Inferior parietal cortex (tissue), 1 donor: ENCODE data around the gene TRPC5OS.

Source experiments
- DNase-seq: peaks from one replicate; pipeline ENCODE4 v3.0.0-alpha.2; 2016; ENCODE audit errors: extremely low spot score

The TRPC5OS gene

DNA sequence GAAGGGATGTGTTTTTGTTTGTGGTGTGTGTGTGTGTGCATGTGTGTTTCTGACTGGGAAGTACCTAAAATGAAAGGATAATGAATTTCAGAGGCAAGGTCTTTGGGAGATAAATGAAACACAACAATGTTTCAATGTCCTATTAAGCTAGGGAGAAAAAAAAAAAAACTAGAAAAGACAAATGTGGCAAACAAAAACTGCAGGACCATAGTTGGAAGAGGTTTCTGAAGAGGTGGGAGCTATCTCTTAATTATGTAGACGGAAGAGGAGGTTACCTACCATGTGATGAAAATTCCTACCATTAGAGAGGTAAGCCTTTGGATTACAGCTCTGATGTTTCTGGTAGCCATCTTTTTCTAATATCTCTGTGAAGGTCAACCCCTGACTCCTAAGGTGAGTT, at the start of gene TRPC5OS:
TSS of gene TRPC5OS (plus strand) at position 301 of the 400 bp plus-strand sequence. CDS start 25,669 bp downstream, outside the sequence.
- no peak for DNase-seq

DNA sequence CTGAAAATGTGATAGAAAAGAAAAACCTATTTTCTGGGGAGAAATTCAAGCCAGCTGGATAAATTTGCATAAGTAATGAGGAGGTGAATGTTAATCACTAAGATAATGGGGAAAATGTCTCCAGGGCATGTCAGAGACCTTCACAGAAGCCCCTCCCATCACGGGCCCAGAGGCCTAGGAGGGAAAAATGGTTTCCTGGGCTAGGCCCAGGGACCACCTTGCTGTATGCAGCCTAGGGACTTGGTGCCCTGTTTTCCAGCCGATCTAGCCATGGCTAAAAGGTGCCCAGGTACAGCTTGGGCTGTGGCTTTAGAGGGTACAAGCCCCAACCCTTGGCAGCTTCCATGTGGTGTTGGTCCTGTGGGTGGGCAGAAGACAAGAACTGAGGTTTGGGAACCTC, 46.6 kb upstream of the TRPC5OS start:
- DNase-seq: no peak

DNA sequence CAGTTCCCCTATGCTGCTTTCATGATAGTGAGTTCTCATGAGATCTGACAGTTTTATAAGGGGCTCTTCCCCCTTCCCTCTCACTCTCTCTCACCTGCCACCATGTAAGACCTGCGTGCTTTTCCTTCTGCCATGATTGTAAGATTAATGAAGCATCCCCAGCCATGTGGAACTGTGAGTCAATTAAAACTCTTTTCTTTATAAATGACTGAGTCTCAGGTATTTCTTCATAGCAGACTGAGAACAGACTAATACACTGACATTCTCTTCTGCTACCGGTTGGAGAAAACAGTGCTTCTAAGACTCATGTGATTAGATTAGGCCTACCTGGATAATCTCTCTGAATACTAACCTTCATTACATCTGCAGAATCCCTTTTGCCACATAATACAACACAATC, 45.4 kb upstream of the TRPC5OS start:
- no peak for DNase-seq

DNA sequence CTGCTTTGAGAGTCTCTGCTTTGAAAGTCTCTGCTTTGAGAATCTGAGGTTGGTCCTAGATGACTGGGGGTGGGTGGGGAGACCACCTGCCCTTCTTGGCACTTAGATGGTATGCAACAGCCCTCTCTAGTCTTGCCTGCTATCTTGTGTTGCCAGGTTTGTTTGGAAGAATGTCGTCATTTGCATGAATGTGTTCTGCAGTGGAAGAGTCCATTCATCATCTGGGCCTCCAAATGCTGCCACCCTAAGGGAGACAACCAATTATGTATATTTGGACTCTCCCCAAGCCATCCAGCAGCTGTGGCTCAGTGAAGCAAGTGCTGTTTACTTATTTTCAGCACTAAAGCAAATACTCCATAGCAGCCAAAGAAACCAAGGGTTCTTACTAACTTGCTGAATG, 44.6 kb upstream of the TRPC5OS start:
- no peak for DNase-seq

DNA sequence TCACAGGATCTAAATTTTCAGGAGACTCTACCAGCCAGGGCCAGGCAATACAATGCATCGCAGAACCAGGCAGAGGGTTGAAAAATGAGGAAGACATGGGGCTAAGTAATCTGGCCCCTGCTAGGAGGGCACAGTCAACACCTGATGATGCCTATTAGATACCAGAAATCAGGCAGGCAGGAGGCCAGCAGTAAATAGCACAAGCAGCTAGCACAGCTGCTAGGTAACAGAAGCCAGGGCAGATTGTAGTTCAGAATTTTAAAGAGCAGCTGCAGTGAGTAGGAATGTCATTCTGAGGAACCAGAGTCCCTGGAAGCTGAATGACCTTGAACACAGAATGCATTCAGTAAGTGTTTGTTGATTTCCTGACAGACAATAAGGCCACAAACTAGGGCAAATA, 38.8 kb upstream of the TRPC5OS start:
- no peak for DNase-seq

DNA sequence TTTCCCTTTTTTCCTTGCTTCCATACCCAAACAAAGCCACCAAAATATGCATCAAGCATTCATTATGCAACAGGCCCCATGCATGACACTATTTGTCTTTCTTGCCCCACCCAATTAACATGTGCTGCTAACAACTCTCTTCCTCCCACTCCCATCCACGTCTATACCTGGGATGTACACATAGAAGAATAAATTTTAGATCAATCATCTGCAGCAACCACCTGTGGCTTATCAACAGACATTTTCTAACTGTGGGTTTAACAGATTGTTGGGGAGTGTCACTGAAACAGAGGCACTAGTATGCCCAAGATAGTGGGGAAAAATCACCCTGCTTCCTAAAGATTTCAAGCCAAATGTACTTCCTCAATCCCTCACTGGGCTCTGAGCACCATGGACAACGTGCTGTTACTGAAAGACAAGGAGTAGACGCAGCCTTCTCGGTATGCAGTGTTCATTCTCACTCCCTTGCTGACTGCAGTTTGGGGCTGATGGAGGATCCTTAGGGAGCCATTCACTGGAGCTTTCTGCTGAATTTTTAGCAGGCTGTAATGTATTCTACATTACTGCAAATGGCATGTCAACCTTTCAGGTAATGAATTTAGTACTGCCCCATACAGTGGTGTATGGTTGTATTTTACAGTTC, 28.4 kb upstream of the TRPC5OS start:
- DNase-seq: no peak

DNA sequence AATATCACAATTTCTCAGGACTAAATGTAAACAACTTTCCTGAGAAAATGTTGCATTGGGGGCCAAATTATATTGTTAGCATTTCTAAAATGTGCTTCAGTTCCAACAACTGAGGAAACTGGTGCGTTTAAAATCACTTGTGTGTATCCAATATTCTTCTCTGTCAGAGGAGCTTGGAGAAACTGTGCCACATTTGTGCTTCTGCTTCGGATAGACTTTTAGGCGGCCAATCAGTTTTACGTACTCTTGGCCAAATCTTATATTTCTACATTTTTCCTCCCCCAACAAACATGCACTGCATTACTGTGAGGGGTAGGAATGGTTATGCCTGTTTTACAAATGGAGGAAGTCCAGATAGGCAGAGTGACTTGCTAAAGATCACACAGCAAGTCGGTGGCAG, 27.4 kb upstream of the TRPC5OS start:
- DNase-seq: no peak

DNA sequence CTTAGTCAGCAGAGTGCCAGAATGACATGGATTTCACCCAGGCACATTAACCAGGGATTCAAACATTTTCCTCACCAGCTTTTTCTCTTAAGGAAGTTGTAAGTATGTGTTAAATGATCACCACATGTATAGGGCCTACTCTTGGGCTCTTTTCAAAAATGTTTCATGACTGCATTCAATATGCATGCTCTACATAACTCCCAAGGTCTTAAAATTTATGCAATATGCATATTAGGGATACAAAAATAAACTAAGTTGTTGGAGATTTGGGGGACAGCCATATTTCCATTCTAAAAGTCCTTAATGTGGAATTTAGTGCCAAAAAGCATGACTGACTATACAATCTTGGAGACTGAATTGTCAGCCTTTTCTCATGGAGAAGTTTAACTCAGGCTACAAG, 25.0 kb upstream of the TRPC5OS start:
- DNase-seq: no peak

DNA sequence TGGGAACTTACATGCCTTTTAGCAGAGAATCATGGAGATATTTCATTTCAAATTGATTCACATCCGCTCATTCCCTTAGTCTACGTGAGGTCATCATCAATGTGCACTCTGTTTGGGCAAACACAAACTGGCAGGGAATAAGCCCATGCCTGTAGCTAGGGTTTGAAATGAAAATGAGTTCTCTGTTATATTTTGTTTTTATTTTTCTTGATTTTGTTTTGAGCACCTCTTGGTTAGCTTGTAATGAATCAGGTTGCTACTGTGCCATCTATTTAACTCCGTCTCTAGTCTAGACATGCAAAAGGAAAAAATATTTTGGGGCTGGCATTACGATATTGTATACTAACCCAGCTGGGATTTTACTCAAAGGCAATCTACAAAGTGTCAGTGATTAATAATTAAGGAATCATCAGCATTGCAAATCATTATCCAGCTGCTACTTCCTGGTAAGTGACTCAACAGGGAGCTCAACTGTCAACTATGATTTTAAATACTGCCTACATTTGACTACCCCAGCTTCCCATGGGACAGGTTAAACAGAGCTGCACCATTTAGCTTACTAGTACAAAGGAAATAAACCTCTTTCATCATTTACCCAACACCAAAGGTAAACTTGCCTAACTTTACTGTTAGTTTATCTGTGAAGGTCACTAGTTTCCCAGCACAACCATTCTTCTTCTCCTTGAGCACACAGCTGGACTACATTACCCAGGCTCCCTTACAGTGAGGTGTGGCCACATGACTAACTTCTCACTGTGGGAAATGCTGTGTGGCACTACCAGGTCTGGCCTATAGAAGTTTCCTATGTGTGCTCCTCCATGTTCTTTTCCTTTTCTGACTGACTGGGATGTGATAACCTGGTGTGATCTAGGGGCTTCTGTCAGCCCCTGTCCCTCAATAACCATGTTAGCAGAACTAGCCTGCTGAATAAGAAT, 21.2 kb upstream of the TRPC5OS start:
- DNase-seq: no peak

DNA sequence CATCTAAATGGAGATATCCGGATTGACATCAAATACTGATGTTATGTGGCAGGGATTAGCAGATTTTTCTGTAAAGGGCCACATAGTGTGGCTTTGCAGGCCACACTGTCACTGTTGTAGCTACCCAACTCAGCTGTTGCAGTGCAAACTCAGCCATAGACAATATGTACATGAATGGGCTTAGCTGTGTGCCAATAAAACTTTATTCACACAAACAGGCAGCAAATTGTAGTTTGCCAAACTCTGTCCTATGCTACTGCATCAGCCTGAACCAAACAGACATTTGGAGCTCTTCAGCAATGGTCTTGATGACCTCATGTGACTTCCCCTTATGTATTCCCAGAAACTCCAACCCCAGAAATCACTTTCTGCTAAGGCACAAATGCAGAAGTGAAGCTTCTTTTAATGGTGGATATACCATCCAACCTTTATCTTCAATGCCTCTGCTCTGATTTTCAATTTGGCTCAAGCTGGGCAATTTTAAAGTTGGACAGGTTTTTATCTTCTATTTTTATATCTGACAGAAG, 18.4 kb upstream of the TRPC5OS start:
- no peak for DNase-seq

DNA sequence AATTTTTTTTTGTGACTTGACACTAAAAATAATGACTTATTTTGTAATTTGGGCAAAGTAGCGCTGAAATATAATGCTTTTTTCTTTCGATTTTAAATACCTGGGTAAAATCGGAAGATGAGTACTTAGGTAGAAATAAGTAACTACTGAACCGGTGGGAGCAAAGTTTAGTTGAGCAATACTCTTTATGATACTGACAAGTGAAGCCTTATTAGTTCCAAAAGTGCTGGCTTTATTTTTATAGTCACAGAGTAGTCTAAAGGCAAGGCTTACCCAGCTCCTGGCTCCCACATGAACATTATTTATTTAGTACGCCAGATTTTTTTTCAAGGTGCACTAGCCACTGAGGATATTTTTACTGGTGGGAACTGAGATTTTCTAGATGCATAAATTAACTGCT, 14.4 kb upstream of the TRPC5OS start:
- DNase-seq: no peak

DNA sequence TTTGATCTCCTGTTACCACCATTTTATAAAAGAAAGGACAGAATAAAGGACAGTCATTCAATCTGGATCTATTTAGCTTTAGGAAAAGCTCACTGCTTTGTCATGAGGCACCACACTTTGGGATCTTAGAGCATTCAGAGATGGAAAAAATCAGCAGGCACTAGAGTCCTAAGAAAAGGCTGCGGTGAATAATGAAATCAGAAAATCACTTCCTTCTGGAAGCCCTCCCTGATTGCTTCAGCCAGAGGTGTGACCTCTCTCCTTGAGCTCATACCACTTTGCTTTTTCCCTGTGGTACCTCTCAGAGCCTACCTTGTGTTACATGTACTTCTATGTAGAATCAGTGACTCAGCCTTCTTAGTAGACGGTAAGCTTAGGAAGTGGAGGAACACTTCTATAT, 8.7 kb upstream of the TRPC5OS start:
- DNase-seq: no peak

DNA sequence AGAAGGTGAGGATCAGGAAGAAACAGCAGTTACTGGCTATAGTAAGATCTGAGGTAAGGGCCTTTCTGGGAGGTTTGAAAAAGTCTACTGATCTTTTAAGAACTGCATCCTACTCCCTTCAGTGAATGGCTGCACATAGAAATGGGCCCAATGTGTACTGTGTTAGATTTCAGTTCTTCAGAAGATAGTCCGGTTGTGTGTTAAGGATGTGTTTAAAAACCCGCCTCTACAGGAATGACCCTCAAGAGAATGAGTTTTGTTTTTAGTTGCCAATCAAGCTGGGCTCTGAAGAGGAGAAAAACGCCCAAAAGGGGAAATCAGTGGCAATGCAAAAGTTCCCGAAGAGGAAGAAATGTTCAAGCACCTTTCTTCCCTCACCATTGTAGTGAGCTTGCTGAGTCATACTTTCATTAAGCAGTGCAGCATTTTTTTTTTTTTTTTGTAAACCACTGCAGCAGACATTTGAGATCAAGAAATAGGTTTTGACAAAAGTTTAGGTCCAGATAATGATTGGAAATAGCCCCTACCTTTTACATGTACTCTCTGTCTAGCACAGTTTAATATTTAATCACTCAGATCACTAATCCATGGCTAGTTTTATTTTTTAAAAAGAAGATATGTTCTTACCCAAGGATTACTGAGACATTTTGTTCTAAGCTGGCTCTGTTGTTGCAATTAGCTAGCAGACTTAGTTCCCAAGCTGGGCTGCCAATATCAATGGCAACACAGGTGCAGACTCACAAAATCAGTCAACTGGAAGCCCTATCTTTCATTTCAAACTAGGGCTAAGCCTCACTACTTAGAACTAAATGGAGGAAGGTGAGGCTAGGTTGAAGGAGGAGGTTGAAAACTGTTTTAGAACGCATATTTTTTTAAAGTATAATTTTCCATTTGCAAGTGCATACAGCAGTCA, 7.0 kb upstream of the TRPC5OS start:
- DNase-seq: no peak

DNA sequence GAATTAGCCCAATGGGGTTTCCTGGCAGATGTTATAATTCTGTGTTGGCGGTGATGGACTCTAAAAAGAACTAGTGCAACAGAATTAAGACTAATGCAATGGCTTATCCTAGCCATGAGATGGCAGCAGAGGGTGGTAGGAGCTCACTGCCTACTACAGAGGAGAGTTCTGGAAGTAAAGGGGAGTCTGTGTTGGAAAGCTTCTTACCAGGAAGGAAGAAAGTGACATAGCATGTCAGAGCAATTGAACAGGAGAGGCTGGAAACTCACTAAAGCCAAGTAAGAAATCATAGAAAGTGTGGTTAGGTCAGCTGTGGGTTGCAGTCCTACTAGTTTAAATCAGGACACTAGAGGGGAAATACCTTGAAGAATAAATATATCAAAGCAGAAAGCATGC, 6.3 kb upstream of the TRPC5OS start:
- DNase-seq: peak; percentile 60

DNA sequence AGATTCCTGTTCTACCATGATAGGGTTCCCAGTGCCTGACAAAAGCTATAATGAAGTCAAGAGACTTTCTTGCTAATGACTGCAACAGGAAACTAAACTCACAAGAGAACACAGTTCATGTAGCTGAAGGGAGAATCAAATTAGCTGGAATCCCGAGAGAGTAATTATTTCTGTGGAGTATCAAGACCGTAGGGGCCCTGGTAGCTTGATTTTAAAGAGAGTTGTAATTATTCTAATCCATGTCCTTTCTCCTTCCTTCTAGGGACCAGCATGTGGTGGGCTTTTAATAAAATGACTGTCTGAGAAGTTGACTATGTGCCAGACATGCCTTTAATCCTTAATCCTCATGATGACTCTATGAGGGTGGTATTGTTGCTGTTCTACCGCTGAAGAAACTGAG, 1.7 kb upstream of the TRPC5OS start:
- DNase-seq: no peak

DNA sequence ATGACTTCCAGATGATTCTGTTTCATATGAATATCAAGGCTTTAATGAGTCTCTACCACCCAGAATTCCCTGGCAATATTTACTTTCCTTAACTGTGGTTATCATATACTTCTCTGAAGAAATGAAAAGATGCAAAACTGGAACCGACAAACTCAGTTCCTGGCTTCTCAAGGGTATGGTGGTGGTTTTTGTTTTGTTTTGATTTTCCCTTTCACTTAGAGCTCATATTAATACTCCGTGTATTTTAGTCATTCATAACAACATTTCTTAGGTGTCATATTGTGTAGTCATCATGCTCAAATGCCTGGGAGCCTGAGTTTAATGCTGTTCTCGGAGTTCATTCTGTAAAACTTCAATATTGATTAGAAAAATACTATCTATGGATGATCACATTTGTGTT, 665 bp downstream of the TRPC5OS start:
- no peak for DNase-seq

DNA sequence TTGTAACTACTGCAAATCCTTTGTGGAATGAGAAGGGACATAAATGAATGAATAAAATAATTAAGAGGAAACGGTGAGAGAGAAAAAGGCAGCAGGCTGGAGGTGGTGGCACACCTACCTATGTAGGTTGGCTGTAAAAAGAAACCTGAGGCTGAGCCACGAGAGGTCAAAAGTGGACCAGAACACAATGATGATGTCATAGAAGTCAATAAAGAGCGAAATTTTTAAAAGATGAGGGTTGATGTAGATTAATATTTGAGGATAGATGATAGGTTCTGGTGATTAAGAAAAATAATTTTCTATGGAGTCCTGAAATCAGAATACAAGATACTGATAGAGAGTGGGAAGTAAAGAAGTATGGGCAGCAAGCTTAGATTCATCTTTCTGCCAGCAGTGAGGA, 1.7 kb downstream of the TRPC5OS start:
- no peak for DNase-seq

DNA sequence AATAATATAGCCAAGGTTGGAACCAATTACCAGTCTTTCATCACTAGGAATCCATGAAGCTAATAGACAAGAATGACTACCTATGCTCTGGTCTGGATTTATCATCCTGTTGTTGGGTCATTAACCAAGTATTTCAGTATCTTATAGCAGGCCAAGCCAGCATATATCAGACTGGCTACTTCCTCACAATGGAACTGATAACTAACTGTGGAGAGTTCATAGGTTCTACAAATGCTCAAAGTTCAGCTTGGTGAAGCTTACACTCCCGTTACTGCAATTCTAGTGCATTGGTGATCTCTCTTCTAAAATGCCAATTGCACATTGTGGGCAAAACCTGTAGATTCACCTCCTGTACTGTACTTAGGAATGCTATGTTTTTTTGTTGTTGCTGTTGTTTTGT, 4.8 kb downstream of the TRPC5OS start:
- DNase-seq: no peak

DNA sequence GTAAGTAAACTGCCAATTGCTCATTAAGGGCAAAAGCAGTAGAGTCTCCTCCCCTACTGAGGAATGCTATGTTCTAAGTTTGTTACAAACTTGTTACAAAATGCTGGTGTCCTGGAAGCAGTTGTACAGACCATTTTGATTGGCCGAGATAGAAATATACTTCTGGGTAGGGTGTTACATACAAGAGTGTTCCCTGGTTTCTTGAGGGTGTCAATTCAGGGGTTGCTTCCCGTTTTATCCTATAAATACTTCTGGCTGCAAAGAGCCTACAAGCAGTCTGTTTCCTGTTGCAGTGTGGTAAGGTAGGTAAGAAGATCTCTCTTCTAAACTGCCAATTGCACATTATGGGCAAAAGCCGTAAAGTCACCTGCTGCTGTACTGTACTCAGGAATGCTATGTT, 5.7 kb downstream of the TRPC5OS start:
- DNase-seq: no peak

DNA sequence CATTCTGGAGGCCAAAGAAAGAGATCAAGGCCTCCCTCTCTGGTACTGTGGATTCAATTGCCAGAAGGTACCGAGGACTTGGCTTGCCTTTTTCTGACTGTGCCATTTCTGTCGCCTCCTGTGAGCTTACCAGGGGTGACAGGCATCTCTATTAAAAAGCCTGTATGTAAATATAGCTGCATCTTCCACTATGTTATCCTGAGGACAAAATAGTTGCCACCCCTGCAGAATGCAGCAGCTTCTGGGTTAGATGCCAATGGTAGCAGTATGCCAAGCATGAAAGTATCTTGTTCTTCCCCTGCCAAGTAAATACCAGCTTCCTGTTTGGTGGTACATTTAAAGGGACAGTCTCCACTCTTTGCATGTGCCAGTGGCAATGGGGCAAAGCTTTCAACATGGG, 10.7 kb downstream of the TRPC5OS start:
- peak; percentile 12 for DNase-seq

DNA sequence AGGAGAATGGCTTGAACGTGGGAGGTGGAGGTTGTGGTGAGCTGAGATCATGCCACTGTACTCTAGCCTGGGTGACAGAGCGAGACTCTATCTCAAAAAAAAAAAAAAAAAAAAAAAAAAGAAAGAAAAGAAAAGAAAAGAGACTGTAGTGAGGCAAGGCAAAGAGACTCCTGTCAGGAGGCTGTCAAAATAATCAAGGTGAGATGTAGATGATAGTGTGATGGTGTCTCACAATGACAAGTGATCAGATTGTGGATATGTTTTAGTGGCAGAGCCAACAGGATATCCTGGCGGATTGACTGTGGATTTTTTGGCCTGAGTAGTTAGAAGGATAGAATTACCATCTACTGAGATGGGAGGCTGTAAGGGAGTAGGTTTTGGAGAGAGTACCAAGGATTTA, 12.6 kb downstream of the TRPC5OS start:
- no peak for DNase-seq

DNA sequence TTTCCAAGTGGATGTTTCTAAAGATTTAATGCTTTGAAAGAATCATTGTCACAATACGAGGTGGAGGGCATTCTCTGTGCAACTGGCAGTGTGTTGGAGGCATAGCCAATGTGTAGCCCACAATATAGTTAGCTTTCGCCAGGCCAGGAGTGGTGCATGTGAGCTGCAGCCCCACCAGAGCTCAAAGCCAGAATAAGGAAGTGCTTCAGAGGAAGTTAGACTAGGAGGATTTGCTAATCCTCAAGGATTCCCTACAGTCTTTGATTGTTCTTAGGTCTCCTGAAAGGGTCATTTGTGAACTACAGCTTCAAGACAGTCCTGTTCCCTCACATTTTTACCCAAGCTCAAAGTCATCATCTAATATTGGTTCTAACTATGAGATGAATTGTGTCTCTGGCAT, 16.4 kb downstream of the TRPC5OS start:
- no peak for DNase-seq
